Lower leg skin (tissue), 3 donors: ENCODE results near the gene ECE1.

Source experiments
- POLR2A ChIP-seq, 2 donors: fragments of 450-650 bp; IDR thresholded peaks; one replicate each; pipeline ENCODE4 v1.6.1; 2016 to 2017; ENCODE audit warnings: antibody characterized with exemption in 2 of 2, mild to moderate bottlenecking in 1 of 2, moderate library complexity in 1 of 2
- TF ChIP-seq, protein P1 (sequence below), 3 donors: fragments of 450-650 bp; IDR thresholded peaks; one replicate each; pipeline ENCODE4 v1.5.1; 2016; ENCODE audit warnings: antibody characterized with exemption in 3 of 3, mild to moderate bottlenecking in 3 of 3, moderate library complexity in 2 of 3

DNA sequence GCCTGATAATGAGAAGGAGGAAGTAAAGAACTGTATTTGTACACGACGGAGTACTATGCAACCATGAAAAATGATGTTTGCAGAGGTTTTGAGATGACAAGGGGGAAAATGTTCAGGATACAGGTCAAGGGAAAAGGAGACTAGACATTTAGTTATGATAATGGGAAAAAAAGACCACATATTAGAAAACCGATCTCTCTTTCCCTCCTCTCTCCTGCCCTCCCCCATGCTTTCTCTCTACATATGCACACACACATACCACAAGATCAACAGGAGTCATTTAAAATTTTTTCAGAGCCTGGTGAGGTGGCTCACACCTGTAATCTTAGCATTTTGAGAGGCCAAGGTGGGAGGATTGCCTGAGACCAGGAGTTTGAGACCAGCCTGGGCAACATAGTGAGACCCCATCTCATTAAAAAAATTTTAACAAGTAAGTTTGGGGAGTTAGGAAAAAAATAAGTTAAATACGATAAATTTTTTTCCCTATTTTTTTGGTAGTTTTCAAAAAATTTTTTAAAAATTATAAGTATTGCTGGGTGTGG, 44.5 kb downstream of the ECE1 start:
- TF ChIP-seq, protein P1, sequence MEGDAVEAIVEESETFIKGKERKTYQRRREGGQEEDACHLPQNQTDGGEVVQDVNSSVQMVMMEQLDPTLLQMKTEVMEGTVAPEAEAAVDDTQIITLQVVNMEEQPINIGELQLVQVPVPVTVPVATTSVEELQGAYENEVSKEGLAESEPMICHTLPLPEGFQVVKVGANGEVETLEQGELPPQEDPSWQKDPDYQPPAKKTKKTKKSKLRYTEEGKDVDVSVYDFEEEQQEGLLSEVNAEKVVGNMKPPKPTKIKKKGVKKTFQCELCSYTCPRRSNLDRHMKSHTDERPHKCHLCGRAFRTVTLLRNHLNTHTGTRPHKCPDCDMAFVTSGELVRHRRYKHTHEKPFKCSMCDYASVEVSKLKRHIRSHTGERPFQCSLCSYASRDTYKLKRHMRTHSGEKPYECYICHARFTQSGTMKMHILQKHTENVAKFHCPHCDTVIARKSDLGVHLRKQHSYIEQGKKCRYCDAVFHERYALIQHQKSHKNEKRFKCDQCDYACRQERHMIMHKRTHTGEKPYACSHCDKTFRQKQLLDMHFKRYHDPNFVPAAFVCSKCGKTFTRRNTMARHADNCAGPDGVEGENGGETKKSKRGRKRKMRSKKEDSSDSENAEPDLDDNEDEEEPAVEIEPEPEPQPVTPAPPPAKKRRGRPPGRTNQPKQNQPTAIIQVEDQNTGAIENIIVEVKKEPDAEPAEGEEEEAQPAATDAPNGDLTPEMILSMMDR (IDR thresholded peaks at IDR 0.05), result no peak
- no peak for TF ChIP-seq POLR2A (IDR thresholded peaks at IDR 0.05)
